ENCODE results near the gene AFF2. TPM values are rescaled to one million over a fixed set of nuclear protein-coding genes. Genes with fewer than 3 reads are reported as not detected.

AFF2 gene
- total RNA-seq, 6 donors from 2014 or later = 6.1 to 17.4 (median 9.7) TPM

GRCh38 chrX:149002320-149002719 lies 501.9 kb downstream of the AFF2 start:
- H3K27ac ChIP-seq = no peak overlapping the region
- H3K9me3 ChIP-seq = no peaks in the 10 kb centered on the region
- DNase-seq (no peak), ATAC-seq (ENCODE audit: low FRiP score in 2 of 2) (no peak)
- H3K4me3 ChIP-seq = no peak overlapping the region
- WGBS, 2 donors = 65 to 100% methylated on average over 1 to 3 of the region's 3 CpGs
- H3K27me3 ChIP-seq = no peaks in the 10 kb centered on the region
- TF ChIP-seq EP300 (IDR thresholded peaks at IDR 0.05) (no peak), POLR2AphosphoS5 (IDR thresholded peaks at IDR 0.05) (no peak), POLR2A (IDR thresholded peaks at IDR 0.05) (no peak), CTCF (IDR thresholded peaks at IDR 0.05) (no peak)
- H3K4me1 ChIP-seq = no peaks in the 10 kb centered on the region
- no peaks in the 10 kb centered on the region for H3K36me3 ChIP-seq

- Histone ChIP-seq H3K4me1 (no peaks in the 10 kb centered on the region), H3K4me3 (no peak overlapping the region), H3K27me3 (no peaks in the 10 kb centered on the region), H3K9me3 (no peaks in the 10 kb centered on the region), H3K36me3 (no peaks in the 10 kb centered on the region), H3K27ac (no peak overlapping the region)
- DNase-seq (no peak), ATAC-seq (ENCODE audit: low FRiP score in 2 of 2) (no peak)
- 50 to 74% methylated on average over 5 of the region's 5 CpGs for WGBS, 2 donors
- TF ChIP-seq POLR2AphosphoS5 (IDR thresholded peaks at IDR 0.05) (no peak), CTCF (IDR thresholded peaks at IDR 0.05) (no peak), EP300 (IDR thresholded peaks at IDR 0.05) (no peak), POLR2A (IDR thresholded peaks at IDR 0.05) (no peak)
These were observed 503.6 kb downstream of the AFF2 start for GRCh38 chrX:149003863-149004660.

DNA sequence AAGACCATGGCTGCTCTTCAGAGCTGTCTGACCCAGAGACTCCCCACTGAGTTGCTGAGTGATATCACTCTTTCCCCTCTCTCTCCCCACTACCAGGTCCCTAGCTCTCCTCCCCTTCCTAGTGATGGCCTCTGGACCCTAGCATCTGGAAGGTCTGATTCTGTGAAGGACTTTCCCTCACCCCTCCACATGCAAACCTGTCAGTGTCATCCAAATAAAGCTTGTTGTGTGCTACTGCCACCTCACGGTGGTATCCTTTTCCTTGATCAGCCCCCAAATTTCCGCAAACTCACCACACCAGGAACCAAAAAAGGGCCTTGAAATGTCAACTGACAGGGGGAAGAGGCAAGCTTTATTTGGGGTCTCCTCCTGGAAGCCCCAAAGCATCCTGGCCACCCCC lies 504.5 kb downstream of the AFF2 start:
- Histone ChIP-seq H3K4me1 (no peaks in the 10 kb centered on the region), H3K9me3 (no peaks in the 10 kb centered on the region), H3K4me3 (no peak overlapping the region), H3K27ac (no peak overlapping the region), H3K27me3 (no peaks in the 10 kb centered on the region), H3K36me3 (no peaks in the 10 kb centered on the region)
- TF ChIP-seq CTCF (IDR thresholded peaks at IDR 0.05) = no peak
- no peak for TF ChIP-seq POLR2A (IDR thresholded peaks at IDR 0.05)
- TF ChIP-seq POLR2AphosphoS5 (IDR thresholded peaks at IDR 0.05) = no peak
- no peak for TF ChIP-seq EP300 (IDR thresholded peaks at IDR 0.05)
- ATAC-seq (ENCODE audit: low FRiP score in 2 of 2) (no peak), DNase-seq (no peak)
- WGBS, 2 donors = 55 to 94% methylated on average over 2 of the region's 2 CpGs

DNA sequence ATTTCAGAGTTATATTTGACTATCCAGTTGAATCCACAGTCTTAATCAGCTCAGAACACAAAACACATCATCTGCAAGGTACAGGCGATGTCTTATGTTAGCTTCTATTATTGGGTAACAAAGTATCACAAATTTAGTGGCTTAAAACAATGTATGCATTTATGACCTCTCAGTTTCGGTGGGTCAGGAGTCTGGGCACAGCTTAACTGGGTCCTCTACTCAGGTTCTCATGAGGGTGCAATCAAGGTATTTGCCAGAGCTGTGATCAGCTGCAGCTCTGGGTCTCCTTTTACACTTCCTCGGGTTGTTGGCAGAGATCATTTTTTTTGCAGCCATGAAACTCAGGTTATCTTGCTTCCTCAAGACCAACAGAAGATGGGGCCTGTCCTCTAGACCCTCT lies 505.8 kb downstream of the AFF2 start:
- ATAC-seq (ENCODE audit: low FRiP score in 2 of 2) = no peak
- TF ChIP-seq POLR2AphosphoS5 (IDR thresholded peaks at IDR 0.05) (no peak), CTCF (IDR thresholded peaks at IDR 0.05) (no peak), POLR2A (IDR thresholded peaks at IDR 0.05) (no peak), EP300 (IDR thresholded peaks at IDR 0.05) (no peak)
- 73 to 100% methylated on average over 3 of the region's 3 CpGs for WGBS, 2 donors
- Histone ChIP-seq H3K4me3 (no peak overlapping the region), H3K36me3 (no peaks in the 10 kb centered on the region), H3K4me1 (no peaks in the 10 kb centered on the region), H3K27ac (no peak overlapping the region), H3K9me3 (no peaks in the 10 kb centered on the region), H3K27me3 (no peaks in the 10 kb centered on the region)
- no peak for DNase-seq

DNA sequence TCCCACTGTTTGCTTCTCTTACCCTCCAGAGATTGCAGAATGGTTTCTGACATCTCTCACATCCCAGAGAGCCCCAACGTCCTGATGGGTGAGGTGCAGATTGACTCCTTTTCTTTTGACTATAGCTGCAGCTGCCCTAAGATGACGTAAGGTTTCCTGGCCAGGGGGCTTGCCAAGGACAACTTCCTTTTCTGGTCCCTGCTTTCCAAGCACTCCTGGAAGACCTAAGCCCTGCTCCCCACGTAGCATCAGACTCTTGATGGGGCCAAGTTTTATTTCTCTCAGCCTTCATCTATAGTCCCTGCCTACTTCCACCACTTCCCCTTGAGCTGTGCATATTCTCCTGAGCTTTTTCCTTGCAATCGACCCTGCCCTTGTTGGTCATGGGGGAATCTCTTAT lies 507.0 kb downstream of the AFF2 start:
- DNase-seq (no peak), ATAC-seq (ENCODE audit: low FRiP score in 2 of 2) (no peak)
- H3K36me3 ChIP-seq = no peaks in the 10 kb centered on the region
- TF ChIP-seq EP300 (IDR thresholded peaks at IDR 0.05) = no peak
- TF ChIP-seq POLR2A (IDR thresholded peaks at IDR 0.05) = no peak
- no peak for TF ChIP-seq POLR2AphosphoS5 (IDR thresholded peaks at IDR 0.05)
- no peak for TF ChIP-seq CTCF (IDR thresholded peaks at IDR 0.05)
- no peaks in the 10 kb centered on the region for H3K4me1 ChIP-seq
- no peaks in the 10 kb centered on the region for H3K9me3 ChIP-seq
- 27 to 34% methylated on average over 4 of the region's 4 CpGs for WGBS, 2 donors
- no peaks in the 10 kb centered on the region for H3K27me3 ChIP-seq
- no peak overlapping the region for H3K27ac ChIP-seq
- no peak overlapping the region for H3K4me3 ChIP-seq

All from upper lobe of left lung (tissue), 6 donors.